Spleen (tissue), 7 donors: Measurements from ENCODE around the gene MEMO1.

Source experiments
- POLR2A ChIP-seq, 3 donors: fragments of 450-650 bp; IDR thresholded peaks; one replicate each; pipeline ENCODE4 v1.5.1; 2017; ENCODE audit warnings: antibody characterized with exemption in 3 of 3, mild to moderate bottlenecking in 1 of 3
- POLR2AphosphoS5 ChIP-seq, 3 donors: sonication (generic); formaldehyde crosslinking; IDR thresholded peaks; one replicate each; pipeline ENCODE4 v1.5.1; 2017; ENCODE audit warnings: antibody characterized with exemption in 3 of 3
- TF ChIP-seq, protein P1 (sequence below), 11 experiments: fragments of 200-600 bp in 7 of 11; fragments of 450-650 bp in 4 of 11; sonication (generic) in 4 of 11; IDR thresholded peaks in 8 of 11; conservative IDR thresholded peaks in 3 of 11; 1 replicate in 7 of 11; 2 replicates in 4 of 11; pipeline versions ENCODE4 v1.4.0 to v1.8.0; 2016 to 2021; ENCODE audit warnings: antibody characterized with exemption in 11 of 11, inconsistent platforms in 4 of 11, mild to moderate bottlenecking in 1 of 11
- donor health status: DM: no; HTN: no; CAD: no; lungs with moderate emphysema.
- donor health status: DM: no; HTN: no; CAD: no.
- donor health status: DM: no; HTN: no; CAD: no.

DNA sequence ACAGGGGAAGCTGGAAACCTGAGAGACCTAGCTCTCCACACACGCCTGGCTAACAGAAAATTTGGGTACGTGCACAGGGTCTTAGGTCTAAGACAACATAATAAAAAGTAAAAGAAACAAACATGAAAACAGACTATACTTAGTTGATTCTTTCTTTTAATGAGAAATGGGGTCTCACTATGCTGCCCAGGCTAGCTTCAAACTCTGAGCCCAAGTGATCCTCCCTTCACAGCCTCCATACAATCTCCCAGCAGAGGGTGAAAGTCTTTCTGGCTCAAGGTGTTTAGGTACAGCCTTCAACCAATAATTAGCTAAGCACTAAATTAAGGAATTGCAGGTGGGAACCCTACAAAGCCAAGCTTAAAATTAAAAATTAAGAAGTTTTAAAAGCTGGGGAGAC lies 116.2 kb downstream of the MEMO1 start:
- TF ChIP-seq POLR2A (IDR thresholded peaks at IDR 0.05) (no peak), POLR2AphosphoS5 (IDR thresholded peaks at IDR 0.05) (no peak)
- TF ChIP-seq, protein P1, sequence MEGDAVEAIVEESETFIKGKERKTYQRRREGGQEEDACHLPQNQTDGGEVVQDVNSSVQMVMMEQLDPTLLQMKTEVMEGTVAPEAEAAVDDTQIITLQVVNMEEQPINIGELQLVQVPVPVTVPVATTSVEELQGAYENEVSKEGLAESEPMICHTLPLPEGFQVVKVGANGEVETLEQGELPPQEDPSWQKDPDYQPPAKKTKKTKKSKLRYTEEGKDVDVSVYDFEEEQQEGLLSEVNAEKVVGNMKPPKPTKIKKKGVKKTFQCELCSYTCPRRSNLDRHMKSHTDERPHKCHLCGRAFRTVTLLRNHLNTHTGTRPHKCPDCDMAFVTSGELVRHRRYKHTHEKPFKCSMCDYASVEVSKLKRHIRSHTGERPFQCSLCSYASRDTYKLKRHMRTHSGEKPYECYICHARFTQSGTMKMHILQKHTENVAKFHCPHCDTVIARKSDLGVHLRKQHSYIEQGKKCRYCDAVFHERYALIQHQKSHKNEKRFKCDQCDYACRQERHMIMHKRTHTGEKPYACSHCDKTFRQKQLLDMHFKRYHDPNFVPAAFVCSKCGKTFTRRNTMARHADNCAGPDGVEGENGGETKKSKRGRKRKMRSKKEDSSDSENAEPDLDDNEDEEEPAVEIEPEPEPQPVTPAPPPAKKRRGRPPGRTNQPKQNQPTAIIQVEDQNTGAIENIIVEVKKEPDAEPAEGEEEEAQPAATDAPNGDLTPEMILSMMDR (IDR thresholded peaks at IDR 0.05 in 8 of 11, conservative IDR thresholded peaks at IDR 0.05 in 3 of 11) = no peak
